HL-60/S4 treated with retinoic acid at 250 ng/mL for 4 days and 3 days (cell line): ENCODE data around the gene CCDC70.

Experiments
- in situ Hi-C: fragments of 300-500 bp; cut with MboI; formaldehyde crosslinking; loops from 2 replicates; pipeline ENCODE4 v1.7.0; 2022; ENCODE audit warnings: low sequenced_read_pairs

The CCDC70 gene

DNA sequence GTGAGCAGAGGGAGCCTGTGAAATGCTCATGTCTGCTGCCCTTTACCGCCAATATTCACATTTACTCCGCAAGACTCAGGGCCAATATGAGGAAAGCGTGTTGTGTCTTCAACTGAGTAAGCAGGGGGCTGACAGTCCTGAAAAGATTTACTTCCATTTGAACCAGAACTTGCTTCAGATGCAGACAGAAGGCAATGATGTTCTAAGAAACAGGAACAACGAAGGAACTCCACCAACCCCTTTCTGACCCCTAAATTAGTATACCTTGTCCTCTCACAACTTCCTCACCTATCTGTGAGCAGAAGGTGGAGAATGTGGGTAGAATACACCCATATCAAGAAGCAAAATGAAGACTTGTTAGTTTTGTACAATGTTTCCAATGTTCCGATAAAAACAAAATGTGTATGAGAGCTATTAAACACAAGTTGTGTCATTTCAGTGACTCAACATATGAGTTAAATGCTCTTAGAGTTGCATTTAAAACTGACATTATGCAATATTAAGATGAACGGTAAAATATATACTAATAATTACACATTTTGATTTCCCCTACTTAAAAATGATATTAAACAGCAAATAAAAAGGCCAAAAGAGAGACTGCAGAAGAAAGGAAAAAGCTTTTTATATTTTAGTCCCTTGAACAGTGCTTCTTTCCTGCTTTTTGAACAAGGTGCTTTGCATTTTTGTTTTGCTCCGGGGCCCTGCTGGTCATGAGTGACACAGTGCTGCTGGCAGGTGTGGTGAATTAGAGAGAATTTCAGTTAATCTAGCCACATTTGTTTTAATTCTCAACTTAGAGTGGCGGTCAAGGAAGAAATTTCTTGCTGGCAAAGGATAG, 32.8 kb upstream of the CCDC70 start:
- in situ Hi-C loops, result no loop called here

DNA sequence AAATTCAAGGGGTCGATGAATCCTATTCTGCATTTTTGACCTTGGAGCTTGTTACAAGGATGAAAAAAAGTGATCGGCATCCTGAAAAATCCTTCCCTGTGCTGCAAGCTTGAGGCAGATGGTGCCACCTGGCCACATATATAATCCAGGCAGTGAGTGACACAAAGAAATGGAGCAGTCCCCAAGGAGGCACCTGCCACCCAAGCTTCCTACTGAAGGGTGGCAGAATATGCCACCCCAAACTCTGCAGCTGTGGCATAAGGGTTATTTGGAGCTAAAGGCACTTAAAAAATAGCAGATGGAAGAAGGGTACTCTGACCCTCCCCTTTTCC, 32.2 kb upstream of the CCDC70 start:
- in situ Hi-C loops, result no loop called here

DNA sequence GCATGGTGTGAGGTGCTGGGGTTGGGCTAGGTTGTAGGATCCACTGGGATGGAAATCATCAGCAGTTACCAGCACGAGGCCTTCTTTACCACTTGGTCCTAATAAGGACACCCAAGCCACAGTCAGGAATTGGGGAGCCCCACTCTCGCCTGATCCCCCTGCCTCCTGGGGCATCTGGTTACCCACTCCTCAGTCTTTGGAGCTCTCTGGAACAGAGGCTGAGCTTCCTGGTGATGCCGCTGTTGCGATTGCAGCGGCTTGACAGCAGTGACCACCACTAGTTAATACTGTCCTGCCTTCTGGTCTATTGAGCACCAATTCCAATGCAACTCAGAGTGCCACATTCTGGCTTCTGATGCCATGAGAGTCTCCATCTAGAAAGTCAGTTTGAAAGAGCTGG, 30.2 kb upstream of the CCDC70 start:
- in situ Hi-C loops, result no loop called here

DNA sequence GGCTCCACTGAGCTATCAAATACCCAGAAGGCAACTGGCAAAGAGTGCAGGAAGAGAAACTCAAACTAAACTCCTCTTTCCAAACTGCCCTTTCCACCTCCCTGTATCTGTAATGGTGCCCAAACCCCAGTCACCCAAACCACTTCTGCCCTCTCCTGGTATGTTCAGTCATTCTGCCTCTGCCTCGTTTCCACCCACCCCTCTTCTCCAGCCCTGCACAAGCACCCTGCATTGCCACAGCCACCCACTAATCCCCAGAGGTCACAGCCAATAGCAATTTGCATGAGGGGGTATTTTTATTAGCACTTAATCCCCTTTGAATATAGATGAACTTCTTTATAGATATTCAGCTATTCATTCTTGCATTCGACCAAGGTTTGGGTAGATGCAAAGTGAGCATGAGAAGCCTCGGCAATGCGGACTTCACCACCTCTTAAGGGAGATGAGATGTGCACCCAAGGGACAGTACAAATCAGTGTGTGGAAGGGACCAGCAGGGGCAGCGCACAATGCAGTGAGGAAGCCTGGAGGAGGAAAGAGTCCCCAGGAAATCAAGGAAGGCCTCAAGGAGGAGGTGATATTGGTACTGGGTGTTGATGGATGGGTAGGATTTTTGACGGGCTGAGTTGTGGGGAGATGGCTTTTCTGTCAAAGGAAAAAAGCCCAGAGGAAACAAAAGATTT, 29.2 kb upstream of the CCDC70 start:
- in situ Hi-C loops, result no loop called here

DNA sequence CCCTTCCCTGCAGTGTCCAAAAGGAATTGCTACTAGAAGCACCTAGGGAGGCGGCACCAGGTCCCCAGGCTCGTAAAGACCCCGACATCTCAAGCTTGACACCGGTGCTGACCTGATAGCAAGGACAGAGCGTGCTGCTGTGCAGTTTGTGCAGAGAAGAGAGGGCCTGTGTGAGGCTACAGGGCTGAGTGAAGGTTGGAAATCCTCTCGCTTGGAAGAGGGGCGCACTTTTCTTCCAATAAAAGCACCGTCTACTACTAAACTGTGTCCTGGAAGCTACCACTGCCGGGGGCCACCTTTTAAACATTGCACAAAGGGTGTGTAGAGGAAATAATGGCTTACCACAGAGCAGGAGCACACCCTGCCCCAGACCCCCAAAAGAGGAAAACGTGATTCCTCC, 27.8 kb upstream of the CCDC70 start:
- in situ Hi-C loops, result no loop called here

DNA sequence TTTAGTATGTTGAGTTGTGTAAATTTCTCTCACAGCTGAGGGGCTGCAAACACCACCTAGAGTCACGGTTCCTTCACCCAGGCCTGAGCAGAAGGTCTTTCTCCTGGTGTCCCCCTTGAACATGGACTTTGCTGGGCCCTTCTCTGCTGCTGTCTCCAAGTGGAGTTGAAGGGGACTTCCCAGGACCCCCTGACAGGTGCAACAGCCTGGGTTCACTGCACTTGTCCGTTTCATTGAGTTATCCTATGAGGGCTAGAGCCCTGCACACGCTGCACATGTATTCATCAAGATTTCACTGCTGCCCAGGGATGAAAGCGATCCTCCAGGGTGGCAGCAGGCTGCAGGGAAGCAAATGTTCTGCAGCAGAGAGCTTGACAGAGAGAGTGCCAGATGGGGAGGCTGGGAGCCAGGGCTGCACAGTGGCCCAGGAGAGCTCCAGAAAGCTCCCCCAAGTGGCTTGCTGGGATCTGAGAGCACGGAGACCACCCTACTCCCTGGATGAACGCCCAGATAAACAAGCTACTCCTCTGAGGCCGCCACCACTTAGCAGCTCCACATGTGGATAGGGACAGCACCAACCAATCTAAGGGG, 27.1 kb upstream of the CCDC70 start:
- in situ Hi-C loops, result no loop called here

DNA sequence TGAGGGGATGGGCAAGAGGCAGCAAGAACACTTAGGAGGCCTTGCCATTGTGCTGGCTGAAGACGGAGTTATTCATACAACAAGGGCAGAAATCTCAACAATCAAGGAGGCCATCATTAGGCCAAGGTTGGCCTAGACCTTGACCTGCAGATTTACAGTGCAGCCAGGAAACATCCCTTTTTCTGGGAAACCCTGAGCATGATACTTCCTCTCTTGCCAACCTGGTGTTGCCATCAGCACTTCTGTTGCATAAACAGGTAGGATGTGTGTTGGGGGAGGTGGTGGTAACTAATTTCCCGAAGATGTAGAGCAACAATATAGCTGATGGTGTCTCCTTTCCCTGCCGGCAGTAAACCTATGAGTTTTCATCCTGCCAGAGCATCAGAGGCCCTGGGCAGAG, 24.8 kb upstream of the CCDC70 start:
- in situ Hi-C loops, result no loop called here

DNA sequence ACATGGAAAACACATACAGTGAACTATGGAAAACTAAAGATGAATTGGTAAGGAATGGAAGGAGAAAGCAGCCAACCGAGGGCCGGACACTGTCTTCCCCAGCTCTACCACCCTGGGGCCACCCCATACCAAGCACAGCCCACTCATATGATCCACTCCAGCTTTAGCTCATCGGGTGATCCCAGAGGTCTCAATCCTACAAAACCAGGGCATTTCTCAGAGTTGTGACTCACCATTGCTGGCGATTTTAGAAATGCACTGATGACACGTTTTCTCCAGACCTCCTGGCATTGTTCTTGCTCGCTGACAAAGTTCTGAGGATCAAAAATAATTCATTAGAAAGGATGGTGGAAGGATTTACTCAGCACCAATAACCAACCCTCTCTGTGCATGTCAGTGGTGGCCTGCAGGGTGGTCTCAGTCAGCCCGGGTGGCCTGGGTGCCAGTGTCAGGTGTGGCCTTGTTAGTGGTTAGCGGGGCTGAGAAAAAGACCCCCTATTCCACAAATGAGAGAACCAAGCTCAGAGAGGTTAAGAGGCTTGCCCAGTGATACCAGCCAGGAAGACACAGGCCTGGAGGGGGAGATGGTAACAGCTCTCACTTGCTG, 23.4 kb upstream of the CCDC70 start:
- in situ Hi-C loops, result no loop called here

DNA sequence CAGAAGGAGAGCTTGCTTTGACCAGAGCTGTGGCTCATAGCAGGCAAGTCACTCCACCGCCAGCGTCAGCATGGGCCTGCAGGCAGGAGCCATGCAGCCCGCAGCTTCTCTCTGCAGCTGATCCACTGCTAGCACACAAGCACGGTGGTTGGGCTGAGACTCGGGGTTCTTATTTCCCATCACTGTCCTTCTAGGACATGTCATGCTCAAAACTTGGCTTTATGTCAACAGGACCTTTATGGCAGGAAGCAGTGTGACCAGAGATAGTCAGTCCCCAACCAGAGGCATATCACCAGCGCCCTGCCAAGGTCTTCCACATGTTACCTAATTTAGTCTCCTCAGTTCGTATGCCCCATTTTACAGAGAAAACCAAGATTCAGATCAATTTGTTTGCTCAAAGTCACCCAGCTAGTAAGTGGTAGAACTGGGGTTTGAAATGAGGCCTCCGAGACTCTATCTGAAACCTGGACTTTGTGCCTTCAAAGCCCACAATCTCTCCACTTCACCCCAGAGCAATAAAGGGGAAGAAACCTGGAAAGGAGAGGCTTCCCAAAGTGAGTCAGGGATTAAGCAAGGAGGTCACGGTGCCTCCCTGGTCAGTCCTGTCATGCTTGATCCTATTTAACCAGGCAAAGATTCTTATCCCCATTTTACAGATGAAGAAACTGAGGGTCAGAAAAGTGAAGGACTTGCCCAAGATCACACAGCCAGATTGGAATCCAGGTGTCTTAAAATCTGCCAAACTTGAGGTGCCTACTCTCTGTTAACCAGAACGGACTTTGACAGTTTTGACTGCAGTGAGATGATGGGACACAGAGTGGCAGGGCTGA, 21.8 kb upstream of the CCDC70 start:
- in situ Hi-C loops, result no loop called here

DNA sequence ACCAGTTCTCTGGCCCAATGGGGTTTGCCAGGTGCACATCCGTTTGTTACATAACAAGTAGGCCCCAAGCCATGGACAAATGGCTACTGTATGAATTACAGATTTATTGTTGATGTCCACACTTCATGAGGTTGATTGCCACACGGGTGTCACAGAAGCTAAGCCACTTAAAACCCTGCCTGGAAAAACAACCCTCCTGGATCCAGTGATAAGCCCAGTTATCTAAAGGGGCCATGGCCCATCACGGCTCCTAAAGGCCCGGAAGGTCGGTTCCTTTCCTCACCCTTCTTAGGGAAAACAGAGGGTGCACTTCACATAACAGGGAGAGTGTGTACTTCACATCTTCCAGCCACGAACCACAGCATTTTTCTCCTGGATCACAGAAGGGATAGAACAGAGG, 20.9 kb upstream of the CCDC70 start:
- in situ Hi-C loops, result no loop called here

DNA sequence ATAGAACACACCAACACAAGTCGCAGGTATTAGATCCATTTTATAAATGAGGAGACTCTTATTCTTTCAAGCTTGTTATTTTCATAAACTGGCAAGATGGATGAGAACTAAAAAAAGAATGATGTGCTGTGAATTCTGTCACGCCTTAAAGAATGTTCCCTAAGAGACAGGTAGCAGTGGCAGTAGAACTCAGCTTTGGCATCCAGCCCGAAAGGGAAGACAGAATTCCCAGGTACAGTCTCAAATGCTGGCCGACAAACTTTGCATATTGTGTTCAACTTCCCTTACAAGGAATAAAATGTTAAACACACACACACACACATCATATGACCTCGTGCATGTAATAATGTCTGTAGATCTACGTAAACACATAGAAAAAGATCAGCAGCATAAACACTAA, 20.0 kb upstream of the CCDC70 start:
- in situ Hi-C loops, result no loop called here

DNA sequence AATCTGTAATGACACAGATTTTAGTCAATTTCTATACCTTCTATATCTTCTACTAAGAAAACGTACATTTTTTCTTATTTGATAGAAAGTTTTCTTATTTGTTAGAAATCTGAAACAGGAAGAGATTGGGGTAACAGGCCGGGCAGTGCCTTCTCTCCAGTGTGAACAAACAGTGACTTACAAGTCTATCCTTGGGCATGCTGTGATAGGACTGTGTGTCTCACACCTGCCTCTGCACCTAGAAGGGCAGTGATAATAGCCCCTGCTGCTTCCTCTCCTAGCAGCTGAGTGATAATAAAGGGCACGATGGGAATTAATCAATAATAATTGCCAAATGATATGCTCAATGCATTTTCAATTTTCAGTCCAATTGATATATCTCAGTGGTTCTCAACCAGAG, 18.2 kb upstream of the CCDC70 start:
- in situ Hi-C loops, result no loop called here

DNA sequence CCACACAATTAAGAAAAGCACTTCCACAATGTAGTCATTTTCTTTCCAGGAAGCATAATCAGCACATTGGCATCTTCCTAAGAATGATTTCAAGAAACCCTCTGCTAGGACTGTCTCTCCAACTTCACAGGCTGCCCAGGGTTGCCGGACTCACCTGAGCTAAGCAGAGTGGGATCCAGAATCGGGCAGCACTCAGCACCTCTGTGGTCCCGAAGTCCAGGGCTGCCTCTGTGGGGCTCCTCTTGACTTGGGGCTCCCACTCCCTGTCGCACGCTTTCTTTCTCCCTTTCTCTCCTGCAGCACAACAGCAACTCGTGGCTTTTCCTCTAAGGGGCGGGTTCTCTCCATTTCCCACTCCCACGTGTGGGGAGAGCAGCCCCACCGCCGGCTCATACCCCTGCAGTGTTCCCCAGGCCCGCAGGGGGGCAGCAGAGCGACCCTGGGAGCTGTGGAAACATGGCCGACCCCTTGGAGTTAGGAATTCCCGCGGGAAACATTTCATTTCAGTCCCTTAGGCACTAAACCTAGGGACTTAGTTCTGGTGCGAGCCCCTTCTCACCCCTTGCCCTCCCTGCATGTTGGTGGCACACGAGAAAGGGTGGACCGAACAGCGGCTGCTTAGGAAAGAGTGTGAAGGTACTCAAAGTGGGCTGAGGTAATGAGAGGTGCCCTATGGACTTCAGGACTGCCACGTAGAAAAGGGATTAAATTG, 16.8 kb upstream of the CCDC70 start, which contains the start of gene TMEM272:
TSS of gene TMEM272 (minus strand) at position 316 of the 712 bp plus-strand sequence. CDS start 6,647 bp downstream, outside the sequence.
- in situ Hi-C loops, result no loop called here

DNA sequence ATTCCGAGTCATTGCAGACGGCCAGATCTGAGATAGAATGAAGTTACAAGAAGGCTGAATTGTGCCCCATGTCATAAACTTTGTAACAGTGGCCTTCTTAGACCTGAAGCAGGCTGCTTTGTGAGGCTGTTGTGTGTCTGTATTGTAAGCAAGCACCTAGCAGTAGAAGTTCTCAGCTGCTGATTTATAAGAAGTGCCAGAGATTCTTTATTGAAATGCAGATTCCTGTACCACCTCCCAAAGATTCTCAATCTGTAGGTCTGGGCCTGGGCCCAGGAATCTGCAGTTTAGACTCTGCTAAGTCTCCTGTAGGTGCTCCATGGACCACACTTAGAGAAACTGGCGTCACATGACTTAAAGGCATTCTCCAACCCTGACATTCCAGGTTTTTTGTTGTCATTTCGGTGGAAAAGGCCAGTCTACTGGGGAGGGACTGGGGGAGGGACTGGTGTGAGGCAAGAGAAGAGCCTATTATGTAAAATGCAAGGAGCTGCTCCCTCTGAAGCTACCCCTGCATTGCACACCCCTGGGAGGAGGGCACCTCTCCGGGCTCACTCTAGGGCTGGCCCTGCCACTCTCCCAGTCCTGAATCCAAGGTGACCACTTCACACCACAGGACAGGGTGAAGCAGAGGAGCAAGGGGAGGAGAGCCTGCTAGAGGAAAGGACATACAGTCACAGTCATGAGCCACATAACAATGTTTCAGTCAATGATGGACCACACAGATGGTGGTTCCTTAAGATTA, 16.0 kb upstream of the CCDC70 start:
- in situ Hi-C loops, result no loop called here

DNA sequence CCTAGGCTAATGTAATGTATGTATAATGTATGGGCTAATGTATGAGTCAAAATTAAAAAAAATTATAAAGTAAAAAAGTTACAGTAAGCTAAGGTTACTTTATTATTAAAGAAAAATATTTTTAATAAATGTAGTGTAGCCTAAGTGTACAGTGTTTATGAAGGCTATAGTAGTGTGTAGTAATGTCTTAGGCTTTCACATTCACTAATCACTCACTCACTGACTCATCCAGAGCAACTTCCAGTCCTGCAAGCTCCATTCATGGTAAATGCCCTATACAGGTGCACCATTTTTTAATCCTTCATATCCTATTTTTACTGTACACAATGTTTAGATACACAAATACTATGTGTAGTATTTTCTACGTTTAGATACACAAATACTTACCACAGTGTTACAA, 15.0 kb upstream of the CCDC70 start:
- in situ Hi-C loops, result no loop called here

DNA sequence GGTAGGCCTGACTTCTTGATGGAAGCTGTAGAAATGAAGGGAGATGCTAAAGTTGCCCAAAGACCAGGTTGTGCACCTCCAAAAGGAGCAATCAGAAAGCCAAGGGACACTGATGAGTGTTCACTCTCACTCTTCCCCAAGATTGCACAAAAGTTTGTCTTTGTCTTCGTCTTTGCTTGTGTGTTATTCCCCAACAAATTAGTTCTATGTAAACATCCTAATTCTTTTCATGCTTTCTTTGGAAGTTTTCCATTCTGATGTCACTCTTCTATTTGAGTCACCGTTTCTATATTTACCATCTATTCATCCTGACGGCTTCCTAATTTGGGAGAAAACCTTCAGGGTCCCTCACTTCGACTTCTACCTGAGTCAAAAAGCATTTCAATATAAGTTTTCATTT, 13.1 kb upstream of the CCDC70 start:
- in situ Hi-C loops, result no loop called here

DNA sequence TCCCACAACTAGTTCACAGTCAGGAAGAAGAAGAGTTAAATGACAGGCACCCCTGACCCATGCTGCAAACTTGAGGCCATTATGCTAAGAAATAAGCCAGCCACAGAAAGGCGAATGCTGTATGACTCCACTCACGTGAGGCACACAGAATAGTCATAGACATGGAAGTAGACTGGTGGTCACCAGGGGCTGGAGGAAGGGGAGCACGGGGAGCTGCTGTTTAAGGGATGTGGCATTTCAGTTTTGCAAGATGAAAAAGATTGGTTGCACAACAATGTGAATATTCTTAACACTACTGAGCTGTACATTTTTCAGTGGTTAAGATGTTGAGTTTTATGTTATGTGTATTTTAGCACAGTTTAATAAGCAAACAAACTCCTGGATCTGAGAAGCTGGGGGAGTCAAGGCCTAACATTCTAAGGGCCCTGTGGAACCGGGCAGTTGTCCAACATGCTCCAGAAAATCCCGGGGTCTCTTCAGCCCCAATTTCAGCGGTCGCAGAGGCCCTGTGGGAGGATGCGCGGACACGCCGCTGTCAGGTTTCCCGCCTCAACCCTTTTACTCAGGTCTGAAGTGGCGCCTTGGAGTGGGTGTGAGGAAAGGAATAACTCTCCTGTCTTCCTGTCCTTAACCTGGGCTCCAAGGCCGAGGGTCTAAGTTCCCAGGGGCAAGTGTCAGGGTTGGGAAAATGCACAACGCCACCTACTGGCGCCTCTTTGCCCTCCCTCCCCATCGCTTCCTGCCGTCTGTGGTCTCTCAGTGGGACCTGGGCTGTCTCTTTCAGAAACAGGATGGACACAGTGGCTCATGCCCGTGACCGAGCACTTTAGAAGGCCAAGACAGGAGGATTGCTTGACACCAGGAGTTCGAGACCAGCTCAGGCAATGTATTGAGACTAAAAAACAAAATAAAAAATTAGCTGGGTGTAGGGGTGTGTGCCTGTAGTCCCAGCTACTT, 12.3 kb upstream of the CCDC70 start:
- in situ Hi-C loops, result no loop called here

DNA sequence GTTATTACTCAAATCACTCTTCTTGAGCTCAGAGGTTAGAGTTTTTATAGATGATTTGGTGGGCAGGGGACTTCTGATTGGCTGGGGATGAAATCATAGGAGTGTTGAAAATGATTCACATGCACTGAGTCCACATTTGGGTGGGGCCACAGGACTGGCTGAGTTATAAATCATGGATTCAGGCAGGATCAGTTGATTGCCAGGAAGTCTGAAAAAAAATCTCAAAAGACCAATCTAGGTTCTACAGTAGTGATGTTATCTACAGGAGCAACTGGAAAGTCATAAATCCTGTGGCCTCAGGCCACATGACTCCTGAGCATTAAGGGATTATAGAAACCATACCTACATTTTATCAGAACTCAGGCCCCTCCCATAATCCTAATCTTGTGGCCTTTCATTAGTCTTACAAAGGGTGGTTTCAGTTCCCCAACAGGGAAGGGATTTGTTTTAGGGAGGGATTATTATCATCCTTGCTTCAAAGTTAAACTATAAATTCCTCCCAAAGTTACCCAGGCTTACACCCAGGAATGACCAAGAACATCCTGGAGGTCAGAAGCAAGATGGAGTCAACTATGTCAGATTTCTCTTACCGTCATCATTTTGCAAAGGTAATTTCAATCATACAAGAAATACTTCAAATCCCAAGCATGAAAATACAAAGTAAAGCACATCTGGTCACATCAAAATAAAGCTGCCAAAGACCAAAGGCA, 5.6 kb upstream of the CCDC70 start:
- in situ Hi-C loops, result no loop called here
